Activated CD4-positive, alpha-beta T cell treated with anti-CD3 and anti-CD28 coated beads for 36 hours (primary cell): ENCODE measurements around the gene FHOD3. TPM values are rescaled to one million over a fixed set of nuclear protein-coding genes. Genes with fewer than 3 reads are reported as not detected.

ENCODE experiments used
- ATAC-seq: fragments of 200-7000 bp; cut with Tn5 transposase; one replicate; pipeline ENCODE4 v1.10.0; 2021; ENCODE audit warnings: mild to moderate bottlenecking, moderate library complexity
- CTCF ChIA-PET: fragments of 350-600 bp; sonication (Branson Sonifier 250); formaldehyde crosslinking; loops from one replicate; lab custom pipeline; 2021; ENCODE audit warnings: antibody characterized with exemption; lab: Charles Lee
- POLR2A ChIA-PET: fragments of 350-600 bp; sonication (Branson Sonifier 250); formaldehyde crosslinking; loops from one replicate; lab custom pipeline; 2021; ENCODE audit warnings: antibody characterized with exemption, inconsistent platforms; lab: Charles Lee
- DNase-seq: peaks from one replicate; pipeline ENCODE4 v3.0.0-alpha.2; 2020
- H3K27ac Mint-ChIP-seq: one replicate; pipeline ENCODE4 v1.8.0; 2021; ENCODE audit warnings: mixed read lengths
- H3K27me3 Mint-ChIP-seq: one replicate; pipeline ENCODE4 v1.8.0; 2021; ENCODE audit warnings: mixed read lengths
- H3K36me3 Mint-ChIP-seq: one replicate; pipeline ENCODE4 v1.8.0; 2021; ENCODE audit warnings: low read depth, mixed read lengths
- H3K4me1 Mint-ChIP-seq: one replicate; pipeline ENCODE4 v1.8.0; 2021; ENCODE audit warnings: mixed read lengths
- H3K4me3 Mint-ChIP-seq: one replicate; pipeline ENCODE4 v1.8.0; 2021; ENCODE audit warnings: mild to moderate bottlenecking, moderate library complexity, mixed read lengths
- H3K9me3 Mint-ChIP-seq: one replicate; pipeline ENCODE4 v1.8.0; 2021; ENCODE audit warnings: low read depth, mixed read lengths
- intact Hi-C, 2 experiments: fragments of 100-400 bp; cut with DNase I in 1 of 2; cut with micrococcal nuclease in 1 of 2; formaldehyde crosslinking; loops; one replicate each; pipeline versions ENCODE4 v1.14.2 to v1.15.1; 2022 to 2024; cut with DNase I, micrococcal nuclease
- total RNA-seq, 2 experiments: library from RNA; stranded (reverse); gene quantifications; one replicate each; pipeline ENCODE4 v1.2.3, GENCODE V29; 2021

The FHOD3 gene
- total RNA-seq, 2 experiments from 2014 or later: not detected

DNA sequence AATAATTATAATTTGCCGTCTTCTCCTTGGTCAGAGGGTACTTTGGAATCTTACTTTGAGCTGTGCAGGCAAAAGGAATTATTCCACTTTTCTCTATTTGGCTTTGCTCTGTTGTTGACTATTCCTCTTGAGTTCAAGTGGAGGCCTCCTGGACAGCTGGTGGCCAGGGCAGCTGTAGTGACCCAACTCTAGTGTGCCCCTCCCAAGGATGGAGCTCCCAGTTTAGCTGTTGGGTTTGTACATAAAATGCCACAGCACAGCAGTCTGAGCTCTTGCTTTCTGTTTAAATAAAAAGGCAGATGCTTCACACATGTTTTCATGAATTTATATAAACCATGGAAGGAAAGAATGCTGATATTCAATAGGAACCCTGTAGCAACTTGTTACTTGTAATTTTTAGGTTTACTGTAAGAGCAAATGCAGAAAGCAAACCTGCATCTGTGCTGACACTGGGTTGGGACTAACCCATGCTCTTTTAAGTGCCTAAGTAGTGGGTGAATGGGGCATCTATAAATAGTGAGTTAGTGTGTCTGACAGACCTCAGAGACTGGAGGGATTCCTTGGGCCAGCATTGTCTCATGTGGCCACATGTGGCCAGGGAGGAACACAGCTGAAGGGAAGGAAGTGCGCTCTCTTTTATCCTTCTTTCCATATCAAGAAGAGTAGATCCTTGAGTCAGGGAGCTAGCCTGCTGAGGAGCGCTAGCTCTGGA lies 121.8 kb downstream of the FHOD3 start:
- no peak for DNase-seq
- Mint-ChIP-seq H3K9me3 (no peaks in the 10 kb centered on the region), H3K36me3 (no peaks in the 10 kb centered on the region), H3K27me3 (peaks cover 14% of the 10 kb centered on the region), H3K27ac (no peak overlapping the region), H3K4me1 (peaks cover 2% of the 10 kb centered on the region), H3K4me3 (no peak overlapping the region)
- no peak for ATAC-seq
- CTCF ChIA-PET: interaction anchor here (0.7 to 0.8 kb wide), 2 partner anchors 14 to 85 kb away, joined by 3 read pairs; no protein-coding TSS in a partner anchor
- intact Hi-C loops: no loop called here
- POLR2A ChIA-PET: no interaction called here

- Mint-ChIP-seq H3K27ac (no peak overlapping the region), H3K36me3 (no peaks in the 10 kb centered on the region), H3K27me3 (peaks cover 15% of the 10 kb centered on the region), H3K4me1 (peaks cover 2% of the 10 kb centered on the region), H3K4me3 (no peak overlapping the region), H3K9me3 (no peaks in the 10 kb centered on the region)
- ChIA-PET POLR2A (no interaction called here), CTCF (interaction anchor here (0.7 to 1.8 kb wide), 3 partner anchors 8 to 86 kb away, joined by 3 to 8 read pairs (median 3); no protein-coding TSS in a partner anchor)
- DNase-seq (peak; percentile 63), ATAC-seq (peak; percentile 100)
- intact Hi-C loops: no loop called here
These were observed 122.5 kb downstream of the FHOD3 start for GRCh38 chr18:36419900-36420531.

GRCh38 chr18:36420826-36421225 lies 123.3 kb downstream of the FHOD3 start:
- DNase-seq (no peak), ATAC-seq (no peak)
- Mint-ChIP-seq H3K4me3 (no peak overlapping the region), H3K27ac (no peak overlapping the region), H3K36me3 (no peaks in the 10 kb centered on the region), H3K9me3 (no peaks in the 10 kb centered on the region), H3K4me1 (peaks cover 2% of the 10 kb centered on the region), H3K27me3 (peaks cover 15% of the 10 kb centered on the region)
- ChIA-PET CTCF (interaction anchor here (1.4 to 1.8 kb wide), 2 partner anchors 9 to 20 kb away, joined by 3 to 8 read pairs; no protein-coding TSS in a partner anchor), POLR2A (no interaction called here)
- intact Hi-C loops: no loop called here

DNA sequence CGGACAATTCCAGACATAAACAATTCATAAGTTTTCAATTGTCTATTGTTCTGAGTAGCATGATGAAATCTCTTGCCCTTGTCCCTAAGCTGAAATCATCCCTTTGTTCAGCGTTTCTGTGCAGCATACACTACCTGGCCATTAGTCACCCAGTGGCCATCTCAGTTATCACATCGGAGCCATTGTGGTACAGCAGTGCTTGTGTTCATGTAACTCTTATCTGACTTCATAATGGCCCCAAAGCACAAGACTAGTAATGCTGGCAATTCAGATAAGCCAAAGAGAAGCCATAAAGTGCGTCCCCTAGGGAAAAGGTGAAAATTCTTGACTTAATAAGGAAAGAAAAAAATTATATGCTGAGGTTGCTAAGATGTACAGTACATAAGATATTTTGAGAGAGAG lies 127.2 kb downstream of the FHOD3 start:
- intact Hi-C loops: no loop called here
- H3K9me3 Mint-ChIP-seq: no peaks in the 10 kb centered on the region
- CTCF ChIA-PET: no interaction called here
- peaks cover 2% of the 10 kb centered on the region for H3K4me1 Mint-ChIP-seq
- no peak overlapping the region for H3K27ac Mint-ChIP-seq
- H3K4me3 Mint-ChIP-seq: no peak overlapping the region
- ATAC-seq: no peak
- no peak for DNase-seq
- no peaks in the 10 kb centered on the region for H3K36me3 Mint-ChIP-seq
- peaks cover 11% of the 10 kb centered on the region for H3K27me3 Mint-ChIP-seq
- POLR2A ChIA-PET: no interaction called here

- H3K27me3 Mint-ChIP-seq: peaks cover 8% of the 10 kb centered on the region
- H3K4me1 Mint-ChIP-seq: no peaks in the 10 kb centered on the region
- CTCF ChIA-PET: no interaction called here
- H3K36me3 Mint-ChIP-seq: no peaks in the 10 kb centered on the region
- POLR2A ChIA-PET: no interaction called here
- no peaks in the 10 kb centered on the region for H3K9me3 Mint-ChIP-seq
- intact Hi-C loops: no loop called here
- H3K27ac Mint-ChIP-seq: no peak overlapping the region
- no peak overlapping the region for H3K4me3 Mint-ChIP-seq
- no peak for ATAC-seq
- no peak for DNase-seq
These were observed 129.9 kb downstream of the FHOD3 start for GRCh38 chr18:36427369-36427768.

GRCh38 chr18:36427831-36428230 lies 130.3 kb downstream of the FHOD3 start:
- Mint-ChIP-seq H3K4me3 (no peak overlapping the region), H3K9me3 (no peaks in the 10 kb centered on the region), H3K36me3 (no peaks in the 10 kb centered on the region), H3K4me1 (no peaks in the 10 kb centered on the region), H3K27me3 (peaks cover 8% of the 10 kb centered on the region), H3K27ac (no peak overlapping the region)
- CTCF ChIA-PET: no interaction called here
- ATAC-seq (no peak), DNase-seq (no peak)
- intact Hi-C loops: no loop called here
- POLR2A ChIA-PET: no interaction called here

DNA sequence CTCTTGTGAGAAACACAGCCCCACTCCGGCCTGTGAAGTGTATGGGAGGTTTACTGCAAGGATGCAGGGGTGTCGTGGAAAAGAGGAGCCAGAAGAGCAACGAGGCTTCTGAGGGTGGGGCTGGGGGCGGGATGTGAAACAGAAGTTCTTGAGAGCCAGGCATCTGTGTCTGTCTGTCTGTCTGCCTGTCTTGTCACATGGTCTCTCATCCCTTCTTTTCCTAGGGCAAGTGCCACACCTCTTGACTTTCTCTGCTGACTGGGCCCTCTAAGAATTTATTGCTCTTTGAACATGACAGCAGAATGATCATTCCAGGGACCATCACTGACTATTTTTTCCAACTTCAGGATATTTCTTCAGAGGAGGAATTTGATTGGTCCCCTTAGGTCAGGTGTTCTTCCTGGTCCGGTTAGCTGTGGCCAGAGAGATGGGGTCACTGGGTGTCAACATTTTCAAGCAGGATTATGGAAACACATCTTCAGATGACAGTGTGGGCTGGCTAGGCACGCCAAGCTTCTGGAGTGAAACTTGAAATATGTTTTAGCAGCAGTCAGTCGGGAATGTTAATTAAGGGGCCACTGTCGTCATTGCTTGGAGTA lies 131.0 kb downstream of the FHOD3 start:
- H3K9me3 Mint-ChIP-seq: no peaks in the 10 kb centered on the region
- H3K27ac Mint-ChIP-seq: no peak overlapping the region
- ChIA-PET POLR2A (no interaction called here), CTCF (interaction anchor here (0.6 kb wide), 1 partner anchor 21 kb away, joined by 3 read pairs; no protein-coding TSS in a partner anchor)
- DNase-seq (no peak), ATAC-seq (no peak)
- peaks cover 8% of the 10 kb centered on the region for H3K27me3 Mint-ChIP-seq
- H3K36me3 Mint-ChIP-seq: no peaks in the 10 kb centered on the region
- H3K4me3 Mint-ChIP-seq: no peak overlapping the region
- H3K4me1 Mint-ChIP-seq: no peaks in the 10 kb centered on the region
- intact Hi-C loops: no loop called here

GRCh38 chr18:36432880-36433555 lies 135.5 kb downstream of the FHOD3 start:
- Mint-ChIP-seq H3K9me3 (no peaks in the 10 kb centered on the region), H3K4me1 (no peaks in the 10 kb centered on the region), H3K27ac (no peak overlapping the region), H3K4me3 (no peak overlapping the region), H3K27me3 (no peaks in the 10 kb centered on the region), H3K36me3 (no peaks in the 10 kb centered on the region)
- ChIA-PET POLR2A (no interaction called here), CTCF (no interaction called here)
- DNase-seq (no peak), ATAC-seq (no peak)
- intact Hi-C loops: no loop called here

GRCh38 chr18:36436387-36436786 lies 138.9 kb downstream of the FHOD3 start:
- CTCF ChIA-PET: interaction anchor here (1.1 kb wide), 1 partner anchor 18 kb away, joined by 4 read pairs; no protein-coding TSS in a partner anchor
- POLR2A ChIA-PET: no interaction called here
- ATAC-seq: no peak
- Mint-ChIP-seq H3K4me1 (no peaks in the 10 kb centered on the region), H3K27ac (no peak overlapping the region), H3K9me3 (no peaks in the 10 kb centered on the region), H3K4me3 (no peak overlapping the region), H3K27me3 (peaks cover 16% of the 10 kb centered on the region), H3K36me3 (no peaks in the 10 kb centered on the region)
- DNase-seq: no peak
- intact Hi-C loops: no loop called here

DNA sequence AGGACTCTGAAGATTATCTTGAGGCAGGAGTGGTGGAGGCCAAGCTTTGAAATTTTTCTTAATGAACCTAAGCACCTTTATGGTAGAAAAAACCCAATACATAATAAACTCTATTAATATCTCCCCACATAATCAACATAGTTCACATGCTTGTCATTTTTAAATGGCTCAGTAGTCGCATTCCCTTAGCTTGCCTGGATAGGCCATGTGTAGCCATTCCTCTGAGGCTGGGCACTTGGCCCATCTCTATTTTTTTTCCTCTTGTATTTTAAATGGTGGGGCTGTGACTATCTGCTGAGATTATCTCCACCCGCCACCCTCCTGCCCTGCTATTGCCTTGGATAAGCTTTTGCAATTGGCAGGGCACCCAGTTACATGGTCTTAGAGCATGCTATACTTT lies 143.1 kb downstream of the FHOD3 start:
- no peak for ATAC-seq
- ChIA-PET CTCF (no interaction called here), POLR2A (no interaction called here)
- Mint-ChIP-seq H3K27ac (no peak overlapping the region), H3K4me1 (no peaks in the 10 kb centered on the region), H3K4me3 (no peak overlapping the region), H3K27me3 (peaks cover 27% of the 10 kb centered on the region), H3K9me3 (no peaks in the 10 kb centered on the region), H3K36me3 (no peaks in the 10 kb centered on the region)
- DNase-seq: no peak
- intact Hi-C loops: no loop called here

- Mint-ChIP-seq H3K27me3 (peaks cover 27% of the 10 kb centered on the region), H3K36me3 (no peaks in the 10 kb centered on the region), H3K27ac (no peak overlapping the region), H3K9me3 (no peaks in the 10 kb centered on the region), H3K4me3 (no peak overlapping the region), H3K4me1 (no peaks in the 10 kb centered on the region)
- ATAC-seq: no peak
- intact Hi-C loops: no loop called here
- no peak for DNase-seq
- POLR2A ChIA-PET: no interaction called here
- CTCF ChIA-PET: no interaction called here
These were observed 144.1 kb downstream of the FHOD3 start for GRCh38 chr18:36441426-36442240.
